GM19452 (cell line): Measurements from ENCODE around the gene FARP2.
"Not testable (repeated sequence)": the region's sequence is repeated elsewhere in the genome, so short reads cannot be mapped to it uniquely, and the experiment has no call there.

Experiments
- ATAC-seq: cut with Tn5 transposase; IDR thresholded peaks from one replicate; pipeline ENCODE4 v1.9.1; 2021; ENCODE audit not compliant: unreplicated experiment

FARP2 gene, protein sequence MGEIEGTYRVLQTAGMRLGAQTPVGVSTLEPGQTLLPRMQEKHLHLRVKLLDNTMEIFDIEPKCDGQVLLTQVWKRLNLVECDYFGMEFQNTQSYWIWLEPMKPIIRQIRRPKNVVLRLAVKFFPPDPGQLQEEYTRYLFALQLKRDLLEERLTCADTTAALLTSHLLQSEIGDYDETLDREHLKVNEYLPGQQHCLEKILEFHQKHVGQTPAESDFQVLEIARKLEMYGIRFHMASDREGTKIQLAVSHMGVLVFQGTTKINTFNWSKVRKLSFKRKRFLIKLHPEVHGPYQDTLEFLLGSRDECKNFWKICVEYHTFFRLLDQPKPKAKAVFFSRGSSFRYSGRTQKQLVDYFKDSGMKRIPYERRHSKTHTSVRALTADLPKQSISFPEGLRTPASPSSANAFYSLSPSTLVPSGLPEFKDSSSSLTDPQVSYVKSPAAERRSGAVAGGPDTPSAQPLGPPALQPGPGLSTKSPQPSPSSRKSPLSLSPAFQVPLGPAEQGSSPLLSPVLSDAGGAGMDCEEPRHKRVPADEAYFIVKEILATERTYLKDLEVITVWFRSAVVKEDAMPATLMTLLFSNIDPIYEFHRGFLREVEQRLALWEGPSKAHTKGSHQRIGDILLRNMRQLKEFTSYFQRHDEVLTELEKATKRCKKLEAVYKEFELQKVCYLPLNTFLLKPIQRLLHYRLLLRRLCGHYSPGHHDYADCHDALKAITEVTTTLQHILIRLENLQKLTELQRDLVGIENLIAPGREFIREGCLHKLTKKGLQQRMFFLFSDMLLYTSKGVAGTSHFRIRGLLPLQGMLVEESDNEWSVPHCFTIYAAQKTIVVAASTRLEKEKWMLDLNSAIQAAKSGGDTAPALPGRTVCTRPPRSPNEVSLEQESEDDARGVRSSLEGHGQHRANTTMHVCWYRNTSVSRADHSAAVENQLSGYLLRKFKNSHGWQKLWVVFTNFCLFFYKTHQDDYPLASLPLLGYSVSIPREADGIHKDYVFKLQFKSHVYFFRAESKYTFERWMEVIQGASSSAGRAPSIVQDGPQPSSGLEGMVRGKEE

DNA sequence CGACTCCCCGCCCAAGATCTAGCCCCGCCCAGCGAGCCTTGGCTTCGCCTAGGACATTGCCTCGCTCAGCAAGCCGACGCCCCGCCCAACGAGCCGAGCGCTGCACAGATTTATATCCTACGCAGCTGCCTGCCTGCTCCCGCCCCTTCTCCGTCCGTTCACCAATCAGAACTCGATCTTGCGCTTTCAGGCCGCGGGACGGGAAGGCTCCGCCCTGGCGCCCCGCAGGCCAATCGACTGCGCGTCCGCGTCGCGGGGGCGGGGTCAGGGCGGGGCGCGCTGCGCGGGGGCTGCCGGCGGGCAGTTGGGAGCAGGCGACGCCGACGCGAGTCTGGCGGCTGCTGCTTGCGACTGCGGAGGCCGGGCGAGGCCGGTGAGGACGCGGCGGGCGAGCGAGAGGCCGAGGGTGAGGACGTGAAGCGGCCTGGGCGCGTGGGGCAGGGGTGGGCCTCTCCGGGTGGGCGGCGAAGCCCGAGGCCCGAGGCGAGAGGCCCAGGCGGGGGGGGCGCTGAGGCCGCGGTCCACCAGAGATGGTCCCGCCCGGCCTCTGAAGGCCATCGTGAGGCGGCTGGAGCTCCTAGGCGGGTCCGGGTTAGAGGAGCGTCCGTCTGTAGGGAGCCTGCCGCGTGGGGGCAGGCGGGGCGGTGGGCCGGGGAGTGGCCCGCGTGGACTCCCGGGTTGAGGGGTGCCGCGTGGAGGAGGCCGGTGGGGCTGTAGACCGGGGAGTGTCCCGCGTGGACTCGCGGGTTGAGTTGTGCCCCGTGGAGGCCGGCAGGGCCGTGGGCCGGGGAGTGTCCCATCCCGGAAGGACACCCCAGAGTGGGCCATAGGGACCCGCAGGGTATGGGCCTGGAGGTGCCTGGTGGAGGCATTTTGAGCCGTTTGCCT is at the start of gene FARP2:
FARP2 (plus strand) TSS at position 303 of the 888 bp plus-strand sequence. CDS start 16,823 bp downstream, outside the sequence.
- ATAC-seq: peak; percentile 84

DNA sequence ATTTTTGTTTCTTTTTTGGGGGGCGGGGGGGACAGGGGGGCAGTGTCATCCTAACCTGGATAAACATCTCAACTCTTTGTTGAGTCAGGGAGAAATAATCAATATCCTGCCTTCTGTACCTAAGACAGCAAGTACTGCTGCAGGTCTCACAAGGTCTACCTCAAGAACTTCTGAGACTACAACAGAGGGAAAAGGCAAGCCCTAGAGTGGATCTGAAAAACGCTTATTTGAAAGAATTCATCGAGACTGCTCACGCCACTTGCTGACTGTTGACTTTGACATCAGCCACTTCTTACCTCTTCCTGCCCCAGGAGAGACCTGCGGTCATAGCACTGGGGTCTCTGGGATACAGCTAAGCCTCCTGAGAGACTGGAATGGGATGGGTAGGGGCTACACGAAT is 49.0 kb upstream of the FARP2 start:
- no peak for ATAC-seq

DNA sequence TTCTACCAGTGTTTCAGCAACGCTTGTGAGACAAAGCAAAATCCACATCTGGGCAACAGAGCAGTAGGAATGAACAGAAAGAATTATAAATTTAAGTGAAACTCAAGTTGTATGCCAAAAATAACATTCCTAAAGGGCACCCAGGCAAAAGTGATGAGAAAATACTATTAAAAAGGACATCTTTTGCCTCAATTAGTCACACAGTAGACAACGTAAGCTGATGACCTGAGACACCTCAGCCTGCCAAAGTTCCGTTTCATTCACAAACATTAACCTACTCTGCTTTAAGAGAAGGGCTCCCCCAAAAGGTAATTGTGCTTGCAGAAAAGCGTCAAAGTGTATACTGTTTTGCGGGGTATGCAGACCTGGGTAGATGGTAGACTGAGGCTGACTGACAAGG is 47.8 kb upstream of the FARP2 start:
- ATAC-seq: no peak

DNA sequence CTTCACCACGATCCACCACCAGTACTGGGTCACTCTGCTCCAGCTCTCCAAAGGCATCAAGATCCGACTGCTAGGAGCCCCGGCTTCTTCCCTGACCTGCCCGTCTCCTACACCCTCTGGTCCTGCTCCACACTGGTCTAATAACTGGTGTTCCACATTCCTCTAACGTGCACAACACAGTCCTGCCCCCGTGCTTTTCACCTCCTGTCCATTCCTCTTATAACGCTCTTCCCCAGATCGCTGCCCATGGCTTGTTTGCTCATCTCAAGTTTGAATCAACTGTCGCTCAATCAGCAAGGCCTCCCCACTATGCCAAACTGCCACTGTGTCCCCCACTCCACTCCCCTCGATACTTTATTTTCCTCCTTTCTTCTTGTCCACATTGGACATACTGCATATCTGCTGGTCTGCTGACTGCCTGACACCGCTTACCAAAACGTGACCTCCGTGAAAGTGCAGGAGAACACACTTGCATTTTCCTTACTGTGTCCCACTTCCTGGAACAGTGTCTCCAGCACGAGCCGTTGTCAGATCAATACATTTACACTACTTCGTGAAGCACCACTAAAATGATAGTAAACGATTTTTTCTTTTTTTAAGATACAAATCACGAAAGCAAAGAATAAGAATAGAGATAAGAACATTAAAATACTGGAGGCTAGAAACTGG is 47.1 kb upstream of the FARP2 start:
- no peak for ATAC-seq

DNA sequence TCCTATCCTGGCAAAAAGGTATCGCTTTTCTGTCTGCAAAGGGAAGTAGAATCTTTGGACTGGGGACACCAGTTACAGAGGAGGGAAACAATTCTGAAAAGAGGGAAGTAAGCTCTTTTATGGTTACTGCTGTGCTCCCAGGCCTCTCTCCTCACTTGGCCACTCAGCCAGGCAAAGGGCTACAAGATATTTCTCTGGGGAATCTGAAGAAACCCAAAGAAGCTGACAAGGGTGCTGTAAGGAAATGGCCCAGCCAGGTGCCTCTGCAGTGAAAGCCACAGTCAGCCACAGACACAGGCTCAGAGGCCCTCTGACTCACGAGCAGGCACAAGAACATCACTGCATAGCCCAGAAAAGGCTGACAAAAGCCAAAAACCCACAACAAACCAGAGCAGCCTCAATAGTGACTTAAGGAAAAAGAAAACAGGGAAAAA is 46.4 kb upstream of the FARP2 start:
- ATAC-seq: peak; percentile 52

DNA sequence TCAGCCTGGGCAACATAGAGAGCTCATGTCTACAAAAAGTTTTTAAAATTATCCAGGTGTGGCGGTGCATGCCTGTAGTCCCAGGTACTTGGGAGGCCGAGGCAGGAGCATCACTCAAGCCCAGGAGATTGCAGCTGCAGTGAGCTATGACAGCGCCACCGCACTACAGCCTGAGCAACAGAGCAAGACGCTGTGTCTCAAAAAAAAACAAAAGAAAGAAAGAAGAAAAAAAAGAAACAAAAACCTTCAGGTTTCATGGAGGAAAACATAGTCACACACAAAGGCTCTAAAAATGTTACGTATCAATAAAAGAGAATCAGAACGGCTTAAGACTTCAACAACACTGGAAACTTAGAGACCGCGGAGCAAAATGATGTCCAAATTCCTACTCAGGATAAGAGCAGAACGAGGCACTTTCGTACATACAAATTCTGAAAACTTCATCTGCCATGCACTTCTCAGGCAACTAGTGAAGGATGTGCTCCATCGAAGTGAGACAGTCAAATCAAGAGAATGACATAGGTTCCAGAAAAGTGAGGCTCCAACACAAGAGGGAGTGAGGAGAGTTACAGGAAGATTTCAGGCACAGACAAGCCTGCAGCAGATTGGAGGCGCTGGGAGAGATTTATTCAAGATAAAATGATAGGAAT is 45.0 kb upstream of the FARP2 start:
- no peak for ATAC-seq

DNA sequence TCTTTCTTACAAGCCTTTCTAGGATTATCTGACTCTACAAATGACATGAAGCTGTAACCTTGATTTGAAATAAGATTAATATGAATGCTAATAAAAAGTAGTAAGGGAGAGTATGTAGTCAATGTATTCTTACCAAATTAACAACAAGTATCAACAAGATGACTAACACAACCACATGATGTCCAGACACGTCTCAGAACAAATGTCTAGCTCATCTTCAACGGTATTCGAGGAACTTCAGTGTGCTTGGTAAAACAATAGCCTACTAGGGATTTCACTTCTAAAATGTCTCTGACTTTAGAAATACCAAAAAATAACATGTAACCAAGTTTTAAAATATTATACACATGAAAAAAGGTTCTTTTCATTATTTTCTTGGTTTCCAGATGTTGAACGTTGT is 44.0 kb upstream of the FARP2 start:
- ATAC-seq: no peak

DNA sequence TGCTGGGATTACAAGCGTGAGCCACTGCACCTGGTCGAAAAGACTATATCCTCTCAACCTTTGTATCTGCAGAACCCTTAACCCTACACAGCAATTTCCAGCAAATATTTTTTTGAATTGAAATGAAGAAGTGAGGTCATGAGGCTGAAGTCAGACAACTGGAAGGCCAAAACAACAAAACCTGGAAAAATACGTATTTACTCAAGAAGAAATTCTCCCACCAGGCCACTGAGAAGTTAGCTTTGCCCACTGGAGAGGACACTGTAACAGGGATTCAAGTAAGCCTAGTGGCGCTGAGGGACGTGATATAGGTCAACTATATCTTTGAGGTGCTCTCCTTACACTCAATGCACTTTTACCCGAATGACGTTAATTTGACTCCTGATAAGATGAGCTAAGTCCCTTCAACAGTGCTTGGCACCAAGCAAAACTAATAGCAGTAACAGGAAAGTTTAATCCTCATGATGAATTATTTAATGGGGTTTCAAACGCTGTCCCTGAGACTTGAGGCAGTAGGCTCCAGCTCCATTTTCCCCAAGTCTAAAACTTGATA is 42.5 kb upstream of the FARP2 start:
- no peak for ATAC-seq

DNA sequence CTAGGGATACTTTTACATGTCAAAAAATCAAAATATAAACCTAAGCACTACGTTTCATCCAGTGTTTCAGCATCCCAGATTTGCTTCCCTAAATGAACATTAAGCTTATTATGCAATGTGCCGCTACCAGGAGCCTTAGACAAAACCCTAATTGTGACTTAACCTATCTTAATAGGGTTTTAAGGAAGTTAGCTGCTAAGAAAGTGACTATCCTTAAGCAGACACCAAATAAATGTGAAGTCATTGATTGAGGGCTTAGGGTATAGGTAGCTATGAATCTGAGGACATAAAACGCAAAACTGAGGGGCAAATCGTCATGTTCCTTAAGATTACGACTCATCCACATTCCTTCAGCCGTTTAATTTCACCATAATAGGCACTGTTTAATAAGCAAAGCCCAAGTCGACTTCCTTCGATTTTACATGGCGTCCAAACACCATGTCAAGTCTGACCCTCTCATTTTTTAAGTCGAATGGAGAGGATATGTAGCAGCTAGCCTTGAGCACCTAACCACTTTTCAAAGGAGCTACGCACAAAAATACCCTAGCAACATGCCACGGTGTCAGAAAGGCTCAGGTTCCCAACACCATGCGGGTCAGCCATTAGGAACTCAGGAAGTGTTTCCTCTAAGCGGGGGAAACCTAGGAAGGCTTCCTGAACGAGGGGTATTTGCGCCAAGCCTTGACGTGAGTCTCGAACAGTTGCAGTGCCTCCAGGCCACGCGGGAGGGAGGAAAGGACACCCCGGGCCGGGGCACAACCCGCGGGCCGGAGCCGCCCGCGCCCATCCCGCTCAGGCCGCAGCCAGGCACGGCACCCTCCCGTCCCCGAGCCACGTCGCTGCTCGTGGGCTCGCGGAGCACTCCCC is 41.6 kb upstream of the FARP2 start:
- ATAC-seq: no peak

DNA sequence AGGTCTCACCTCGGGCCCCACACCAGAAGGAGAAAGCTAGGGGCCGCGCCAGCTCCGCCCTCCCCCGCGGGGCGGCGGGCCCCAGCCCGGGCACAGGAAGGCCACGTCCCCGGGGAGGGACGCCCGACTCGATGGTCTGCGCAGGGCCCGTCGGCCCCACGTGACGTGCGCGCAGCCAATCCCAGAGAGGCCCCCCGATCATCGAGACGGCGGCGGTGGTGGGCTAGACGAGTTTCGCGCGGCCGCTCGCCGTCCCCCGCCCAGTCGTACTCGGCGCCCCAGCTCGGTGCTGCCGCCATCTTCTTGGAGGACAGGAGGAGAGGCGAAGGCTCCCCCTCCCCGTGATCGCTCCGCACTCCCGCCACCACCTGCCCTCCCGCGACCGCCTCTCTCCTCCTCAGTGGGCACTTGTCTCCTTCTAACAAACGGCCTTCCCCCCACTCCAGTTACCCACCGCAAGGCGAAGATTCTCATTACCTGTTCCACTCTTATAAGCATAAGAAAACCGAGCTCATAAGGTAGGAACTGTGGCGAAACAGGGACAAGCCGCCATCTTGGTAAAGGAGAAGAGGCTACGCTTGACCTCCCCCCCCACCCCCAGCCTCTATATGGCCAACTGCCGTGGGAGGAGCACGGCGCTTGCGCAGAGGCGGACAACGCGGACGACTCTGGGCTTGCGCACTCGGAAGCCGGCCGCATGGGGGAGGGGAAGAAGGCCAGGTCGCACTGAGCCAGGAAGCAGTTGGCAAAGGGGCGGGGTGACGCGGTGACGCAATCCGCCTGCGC is 40.8 kb upstream of the FARP2 start, which contains the start of gene HDLBP:
HDLBP (minus strand) TSS at position 580 of the 786 bp plus-strand sequence. CDS start 48,803 bp downstream, outside the sequence.
- ATAC-seq: peak; percentile 68

DNA sequence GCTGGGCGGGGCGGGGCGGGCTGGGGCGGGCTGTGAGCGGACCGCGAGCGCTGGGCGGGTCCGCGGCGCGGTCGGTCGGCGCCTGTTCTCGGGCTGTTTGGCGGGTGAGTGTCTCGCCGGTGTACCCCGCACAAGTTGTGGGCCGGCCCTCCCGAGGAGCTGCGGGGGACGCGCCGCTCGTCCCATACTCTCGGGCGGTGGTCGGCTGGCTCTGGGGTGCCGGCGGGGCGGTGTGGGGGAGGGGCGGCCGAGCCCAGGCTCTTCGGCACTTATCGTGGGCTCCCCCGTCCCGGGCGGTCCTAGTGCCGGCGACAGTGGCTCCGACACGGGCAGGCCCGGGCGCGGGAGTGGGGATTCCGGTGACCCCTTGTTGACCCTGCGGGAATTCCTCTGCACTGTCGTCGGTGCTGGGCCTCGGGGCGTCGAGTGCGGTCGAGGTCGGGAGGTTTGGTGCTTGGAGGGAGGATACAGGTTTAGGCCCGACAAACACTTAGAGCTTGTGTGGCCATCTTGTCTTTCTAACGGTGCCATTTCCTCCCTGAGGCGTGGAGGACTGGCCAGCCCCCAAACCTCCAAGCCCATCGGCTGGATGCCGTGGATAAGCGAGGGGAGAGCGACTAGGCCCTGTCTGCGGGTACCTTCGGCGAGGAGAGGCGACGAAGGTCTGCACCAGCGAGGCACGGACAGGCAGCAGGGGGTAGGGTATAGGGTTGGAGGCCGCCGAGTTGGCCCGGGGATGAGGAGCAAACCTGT is 40.0 kb upstream of the FARP2 start, which contains the start of gene SEPTIN2:
SEPTIN2 (plus strand) TSS at position 47 of the 753 bp plus-strand sequence. CDS start 8,308 bp downstream, outside the sequence.
- ATAC-seq: peak; percentile 36

DNA sequence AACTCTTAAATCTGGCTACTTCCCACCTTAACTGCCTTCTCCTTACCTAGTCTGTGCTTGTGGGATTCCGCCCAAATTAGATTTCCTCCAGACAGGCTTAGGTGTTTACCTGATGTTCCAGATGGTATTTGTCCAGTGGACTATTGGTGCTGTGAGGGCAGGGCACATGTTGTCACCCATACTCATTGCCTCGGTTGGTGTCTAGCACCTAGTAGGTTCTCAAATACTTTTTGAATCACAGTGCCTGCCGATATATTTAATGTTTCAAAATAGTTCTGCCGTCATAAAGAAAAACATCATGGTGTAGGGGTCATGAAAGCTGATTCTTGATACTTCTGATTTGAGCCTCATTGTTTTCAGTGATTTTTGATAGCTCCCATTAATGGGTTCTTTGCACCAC is 39.3 kb upstream of the FARP2 start:
- no peak for ATAC-seq

DNA sequence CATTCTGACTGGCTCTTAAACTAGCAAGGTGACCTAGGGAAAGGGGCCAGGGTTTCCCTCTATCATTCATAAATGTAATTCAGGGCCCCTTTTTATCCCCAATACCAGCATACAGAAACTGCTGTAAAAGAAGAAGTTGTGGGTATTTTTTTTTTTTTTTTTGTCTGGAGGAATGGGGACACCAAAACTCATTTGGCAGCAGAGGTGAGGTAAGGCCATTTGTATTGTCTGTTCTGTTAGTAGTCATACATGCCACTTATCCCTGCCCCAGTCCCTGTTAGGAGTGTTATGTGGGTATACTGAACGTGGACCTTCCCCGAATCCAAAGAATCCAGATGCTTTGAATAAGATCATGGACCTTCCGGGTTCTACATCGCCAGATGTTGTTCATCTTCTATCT is 38.7 kb upstream of the FARP2 start:
- no peak for ATAC-seq

DNA sequence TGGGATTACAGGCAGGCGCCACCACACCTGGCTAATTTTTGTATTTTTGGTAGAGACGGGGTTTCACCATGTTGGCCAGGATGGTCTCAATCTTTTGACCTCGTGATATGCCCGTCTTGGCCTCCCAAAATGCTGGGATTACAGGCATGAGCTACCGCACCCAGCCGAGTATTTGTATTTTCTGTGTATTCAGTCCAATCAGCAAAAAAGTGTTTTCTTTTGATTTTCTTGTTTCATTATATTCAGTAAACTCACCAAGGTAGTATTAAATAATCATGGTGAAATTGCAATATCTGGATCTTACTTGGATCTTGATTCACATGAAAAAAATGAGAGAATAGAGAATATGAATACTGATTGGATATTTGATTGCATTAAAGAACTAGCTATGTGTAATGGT is 37.3 kb upstream of the FARP2 start:
- not testable (repeated sequence) for ATAC-seq

DNA sequence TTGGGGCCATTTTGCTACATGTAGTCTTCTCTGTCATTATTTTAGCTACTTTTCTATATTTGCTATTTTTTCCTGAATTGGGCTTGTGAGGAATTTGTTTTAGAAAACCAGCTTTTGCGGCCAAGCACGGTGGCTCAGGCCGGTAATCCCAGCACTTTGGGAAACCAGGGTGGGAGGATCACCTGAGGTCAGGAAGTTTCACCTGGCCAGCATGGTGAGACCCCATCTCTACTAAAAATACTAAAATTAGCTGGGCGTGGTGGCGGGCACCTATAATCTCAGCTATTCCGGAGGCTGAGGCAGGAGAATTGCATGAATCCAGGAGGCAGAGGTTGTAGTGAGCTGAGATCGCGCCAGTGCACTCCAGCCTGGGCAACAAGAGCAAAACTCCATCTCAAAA is 35.7 kb upstream of the FARP2 start:
- no peak for ATAC-seq

DNA sequence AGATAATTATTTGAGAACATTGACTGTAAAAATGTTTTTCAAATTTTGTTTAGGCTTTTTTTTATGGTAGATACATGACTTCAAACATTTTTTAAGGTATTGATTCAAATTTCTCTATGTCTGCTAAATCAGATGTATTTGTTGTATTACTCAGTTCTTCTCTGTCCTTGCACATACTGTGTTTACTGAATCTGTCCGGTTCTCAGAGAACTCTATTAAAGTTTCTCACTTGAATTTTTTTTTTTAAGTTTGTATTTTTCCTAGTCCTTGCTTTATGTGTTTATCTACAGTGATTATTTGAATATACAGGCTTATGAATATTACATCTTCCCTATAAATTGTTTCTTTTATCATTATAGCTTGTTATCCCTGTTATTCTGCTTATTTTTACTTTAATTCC is 35.1 kb upstream of the FARP2 start:
- no peak for ATAC-seq

DNA sequence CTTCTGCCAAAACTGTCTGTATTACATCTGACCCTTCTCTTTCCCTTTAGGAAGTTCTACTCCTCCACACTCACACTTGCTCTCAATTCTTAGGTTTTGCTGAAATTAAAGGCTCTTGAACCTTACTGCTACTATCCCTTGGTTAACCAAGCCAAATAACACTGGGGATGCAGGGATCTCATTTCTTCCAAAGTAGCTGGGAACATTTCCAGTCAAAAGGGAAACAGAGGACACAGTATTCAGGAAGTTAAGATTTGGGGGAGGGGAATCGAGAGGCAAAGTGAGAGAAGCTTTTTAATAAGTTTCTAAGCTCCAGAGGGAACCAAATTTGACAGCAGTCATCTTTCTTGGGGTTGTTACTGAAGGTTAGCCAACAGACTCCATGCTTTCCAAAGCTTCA is 34.2 kb upstream of the FARP2 start:
- ATAC-seq: no peak
